Right renal cortex interstitium (tissue), 3 donors: Measurements from ENCODE around the gene CIAPIN1. TPM values are rescaled to one million over a fixed set of nuclear protein-coding genes. Genes with fewer than 3 reads are reported as not detected.

Source experiments
- DNase-seq, 3 donors: peaks; one replicate each; pipeline ENCODE4 v3.0.0-alpha.2; 2013; ENCODE audit warnings: low read depth in 3 of 3, low spot score in 2 of 3
- polyA plus RNA-seq, 3 donors: library from polyadenylated mRNA; unstranded; fragments of 120-200 nt; gene quantifications; one replicate each; pipeline ENCODE4 v1.2.1, GENCODE V29; 2013; ENCODE audit not compliant: insufficient read length in 3 of 3

CIAPIN1 gene
- polyA plus RNA-seq, 3 donors, result 96.5 to 105 (median 103) TPM

- no peak for DNase-seq
Measured at GRCh38 chr16:57386381-57386951, 60.7 kb downstream of the CIAPIN1 start.

- no peak for DNase-seq
Measured at GRCh38 chr16:57385083-57385482, 62.1 kb downstream of the CIAPIN1 start.

- DNase-seq, result no peak
Measured at GRCh38 chr16:57384248-57385070, 62.7 kb downstream of the CIAPIN1 start.

GRCh38 chr16:57383276-57384247 is 63.6 kb downstream of the CIAPIN1 start:
- no peak for DNase-seq

- no peak for DNase-seq
Measured at GRCh38 chr16:57382535-57383275, 64.5 kb downstream of the CIAPIN1 start.

GRCh38 chr16:57381791-57382534 is 65.2 kb downstream of the CIAPIN1 start:
- no peak for DNase-seq

- no peak for DNase-seq
Measured at GRCh38 chr16:57380671-57381462, 66.3 kb downstream of the CIAPIN1 start.

- no peak for DNase-seq
Measured at GRCh38 chr16:57379579-57379978, 67.6 kb downstream of the CIAPIN1 start.

Other genes with a start within 250 kb of the CIAPIN1 start
- 10 to 100 TPM; 76.7 to 82.2 (median 78.3) TPM for gene ARL2BP, start 202.1 kb downstream of the CIAPIN1 start, polyA plus RNA-seq
- 10 to 100 TPM; 16.1 to 21.1 (median 20.4) TPM for gene PLLP, start 162.7 kb downstream of the CIAPIN1 start, polyA plus RNA-seq
- under 1 TPM; 0.06 to 0.10 (median 0.07) TPM for gene CCL22, start 88.6 kb downstream of the CIAPIN1 start, polyA plus RNA-seq
- gene CX3CL1, start 74.9 kb downstream of the CIAPIN1 start, polyA plus RNA-seq, result 10 to 100 TPM; 25.7 to 34.3 (median 30.1) TPM
- not detected for gene CCL17, start 42.6 kb downstream of the CIAPIN1 start, polyA plus RNA-seq
- gene COQ9, start 94 bp upstream of the CIAPIN1 start, polyA plus RNA-seq, result 100 to 1,000 TPM in 2 of 3 donors, 10 to 100 TPM in 1; 97.3 to 101 (median 100) TPM
- 10 to 100 TPM; 84.9 to 89.8 (median 88.0) TPM for gene POLR2C, start 15.3 kb upstream of the CIAPIN1 start, polyA plus RNA-seq
- gene DOK4, start 39.1 kb upstream of the CIAPIN1 start, polyA plus RNA-seq, result 10 to 100 TPM; 27.4 to 35.1 (median 32.3) TPM
- 10 to 100 TPM; 12.0 to 17.7 (median 14.3) TPM for gene CCDC102A, start 89.2 kb upstream of the CIAPIN1 start, polyA plus RNA-seq
- gene ADGRG5, start 95.3 kb upstream of the CIAPIN1 start, polyA plus RNA-seq, result 1 to 10 TPM in 2 of 3 donors, under 1 TPM in 1; 0.87 to 1.2 (median 1.1) TPM
- gene ADGRG1, start 181.2 kb upstream of the CIAPIN1 start, polyA plus RNA-seq, result 10 to 100 TPM; 68.7 to 76.1 (median 75.6) TPM
- gene ADGRG3, start 220.9 kb upstream of the CIAPIN1 start, polyA plus RNA-seq, result under 1 TPM in 2 of 3 donors, not detected in 1; 0.08 to 0.16 TPM
- 1 to 10 TPM; 2.3 to 3.9 (median 2.8) TPM for gene DRC7, start 247.4 kb upstream of the CIAPIN1 start, polyA plus RNA-seq